Thyroid gland (tissue), 4 donors: ENCODE results near the gene IER5L.

Experiments
- CTCF ChIP-seq, 6 experiments: fragments of 200-600 bp in 3 of 6; fragments of 450-650 bp in 3 of 6; sonication (generic) in 3 of 6; IDR thresholded peaks; one replicate each; pipeline ENCODE4 v1.5.1; 2016 to 2019; ENCODE audit warnings: antibody characterized with exemption in 6 of 6, mild to moderate bottlenecking in 2 of 6, inconsistent platforms in 1 of 6, moderate library complexity in 1 of 6
- POLR2A ChIP-seq, 2 donors: fragments of 450-650 bp; IDR thresholded peaks; one replicate each; pipeline ENCODE4 v1.6.1; 2017; ENCODE audit warnings: antibody characterized with exemption in 2 of 2, mild to moderate bottlenecking in 2 of 2, moderate library complexity in 1 of 2

- TF ChIP-seq CTCF (IDR thresholded peaks at IDR 0.05), result no peak
- TF ChIP-seq POLR2A (IDR thresholded peaks at IDR 0.05), result no peak
Measured at GRCh38 chr9:129130791-129131190, 47.3 kb downstream of the IER5L start.
